ENCODE measurements around the gene SARDH.

DNA sequence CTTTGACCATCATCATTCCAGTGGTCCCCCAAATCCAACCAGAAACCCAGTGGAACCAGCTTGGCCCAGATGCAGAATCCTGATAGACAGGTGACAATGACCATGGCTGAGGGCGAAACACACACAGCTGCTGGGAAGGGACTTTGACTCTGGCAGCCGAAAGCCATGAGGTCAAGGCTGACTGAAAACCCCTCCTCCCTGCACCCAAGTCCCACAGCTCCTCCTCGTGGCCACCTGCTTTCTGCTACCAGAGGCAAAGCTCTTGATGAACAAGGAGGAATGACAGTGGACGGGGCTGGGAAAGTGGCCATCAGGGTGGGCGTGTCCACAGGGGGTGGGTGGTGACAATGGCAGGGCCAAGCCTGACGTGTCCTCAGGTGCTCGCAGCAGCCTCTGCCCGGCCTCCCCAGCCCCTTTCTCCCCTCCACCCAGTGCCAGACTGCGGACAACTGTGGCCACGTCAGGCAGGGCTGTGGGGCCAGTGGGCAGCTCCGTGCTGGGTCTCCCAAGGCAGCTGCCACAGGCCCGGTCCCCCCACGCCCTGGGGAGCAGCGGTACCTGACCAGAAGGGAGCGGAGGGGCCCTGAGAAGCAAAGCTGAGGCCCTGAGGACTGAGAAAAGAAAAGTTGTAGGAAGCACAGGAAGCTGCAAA is 30.8 kb upstream of the SARDH start:
- no peak for TF ChIP-seq POLR2A (IDR thresholded peaks at IDR 0.05; ENCODE audit: low read depth, low read length)
- no peak for TF ChIP-seq FOS (IDR thresholded peaks at IDR 0.05; ENCODE audit: borderline replicate concordance, insufficient read depth, low read length)
- no peak for TF ChIP-seq CTCF (IDR thresholded peaks at IDR 0.05; ENCODE audit: extremely low read depth in 1 of 2, insufficient read depth in 1 of 2, low read depth in 1 of 2, low read length in 2 of 2)
- no peak for TF ChIP-seq POLR2AphosphoS5 (IDR thresholded peaks at IDR 0.05; ENCODE audit: insufficient read depth, low read depth, low read length)
- TF ChIP-seq JUN (IDR thresholded peaks at IDR 0.05; ENCODE audit: borderline replicate concordance, insufficient read depth, insufficient read length, low read depth) = no peak
- TF ChIP-seq EZH2 (IDR thresholded peaks at IDR 0.05; ENCODE audit: borderline replicate concordance, low read depth, low read length, severe bottlenecking) = no peak
- TF ChIP-seq, protein P1, sequence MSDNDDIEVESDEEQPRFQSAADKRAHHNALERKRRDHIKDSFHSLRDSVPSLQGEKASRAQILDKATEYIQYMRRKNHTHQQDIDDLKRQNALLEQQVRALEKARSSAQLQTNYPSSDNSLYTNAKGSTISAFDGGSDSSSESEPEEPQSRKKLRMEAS (IDR thresholded peaks at IDR 0.05; ENCODE audit: insufficient read depth, insufficient read length) = no peak
